ENCODE measurements around the gene SYTL3.
A peak's percentile ranks its signal among the peaks of the same experiment; 100 is the strongest.

The SYTL3 gene

DNA sequence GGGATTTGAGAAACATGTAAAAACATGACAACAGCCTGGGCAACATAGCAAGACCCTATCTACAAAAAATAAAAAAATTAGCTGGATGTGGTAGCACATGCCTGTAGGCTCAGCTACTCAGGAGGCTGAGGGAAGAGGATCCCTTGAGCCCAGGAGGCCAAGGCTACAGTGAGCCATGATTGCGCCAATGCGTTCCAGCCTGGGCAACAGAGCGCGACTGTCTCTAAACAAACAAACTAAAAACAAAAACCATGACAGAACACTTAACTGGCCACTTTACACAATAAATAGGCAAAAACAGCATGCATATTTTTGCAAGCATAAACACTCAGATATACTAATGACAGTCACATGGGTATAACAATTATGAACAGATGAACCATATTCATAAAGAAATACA is 60.0 kb downstream of the SYTL3 start:
- DNase-seq (ENCODE audit: insufficient read length) (no peak), FAIRE-seq (no peak)
- TF ChIP-seq TAF1 (IDR thresholded peaks at IDR 0.05; ENCODE audit: borderline replicate concordance, low read depth, low read length) (no peak), POLR2A (IDR thresholded peaks at IDR 0.05; ENCODE audit: low read depth, low read length) (no peak), POLR2AphosphoS5 (IDR thresholded peaks at IDR 0.05; ENCODE audit: low read depth, low read length) (no peak)

DNA sequence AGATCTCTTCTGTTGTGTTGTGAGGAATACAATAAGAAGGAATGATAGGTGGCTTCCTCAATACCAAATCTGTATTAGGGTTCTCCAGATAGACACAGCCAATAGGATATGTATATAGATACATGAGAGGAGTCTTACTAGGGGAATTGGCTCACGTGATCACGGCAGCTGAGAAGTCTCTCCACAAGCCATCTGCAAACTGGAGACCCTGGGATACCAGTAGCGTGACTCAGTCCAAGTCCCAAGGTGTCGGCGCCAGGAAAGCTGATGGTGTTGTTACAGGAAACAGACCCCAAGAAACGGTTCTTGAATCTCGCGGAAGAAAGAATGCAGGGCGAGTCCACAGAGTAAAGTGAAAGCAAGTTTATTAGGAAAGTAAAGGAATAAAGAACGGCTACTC is 61.4 kb downstream of the SYTL3 start:
- FAIRE-seq (no peak), DNase-seq (ENCODE audit: insufficient read length) (no peak)
- TF ChIP-seq POLR2A (IDR thresholded peaks at IDR 0.05; ENCODE audit: low read depth, low read length): no peak
- no peak for TF ChIP-seq TAF1 (IDR thresholded peaks at IDR 0.05; ENCODE audit: borderline replicate concordance, low read depth, low read length)
- no peak for TF ChIP-seq POLR2AphosphoS5 (IDR thresholded peaks at IDR 0.05; ENCODE audit: low read depth, low read length)

DNA sequence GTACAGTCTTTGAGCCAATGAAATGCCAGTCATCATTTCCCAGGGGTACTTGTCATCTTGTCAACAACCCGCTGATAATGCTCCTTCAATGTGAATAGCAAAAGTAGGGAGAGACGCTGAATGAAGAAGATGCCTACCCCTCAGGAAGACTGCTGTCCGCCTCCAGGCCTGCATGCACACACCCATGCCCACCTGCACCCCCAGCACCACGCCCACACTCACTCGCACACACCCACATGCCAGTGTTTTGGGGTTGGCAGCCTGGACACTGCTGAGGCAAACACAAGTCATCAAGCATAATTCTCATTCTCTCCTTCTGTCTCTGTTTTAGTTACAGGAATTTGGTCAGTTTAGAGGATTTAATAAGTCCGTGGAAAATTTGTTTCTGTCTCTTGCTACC is 63.6 kb downstream of the SYTL3 start:
- DNase-seq (ENCODE audit: insufficient read length) (no peak), FAIRE-seq (no peak)
- TF ChIP-seq POLR2AphosphoS5 (IDR thresholded peaks at IDR 0.05; ENCODE audit: low read depth, low read length) (no peak), POLR2A (IDR thresholded peaks at IDR 0.05; ENCODE audit: low read depth, low read length) (no peak), TAF1 (IDR thresholded peaks at IDR 0.05; ENCODE audit: borderline replicate concordance, low read depth, low read length) (no peak)

DNA sequence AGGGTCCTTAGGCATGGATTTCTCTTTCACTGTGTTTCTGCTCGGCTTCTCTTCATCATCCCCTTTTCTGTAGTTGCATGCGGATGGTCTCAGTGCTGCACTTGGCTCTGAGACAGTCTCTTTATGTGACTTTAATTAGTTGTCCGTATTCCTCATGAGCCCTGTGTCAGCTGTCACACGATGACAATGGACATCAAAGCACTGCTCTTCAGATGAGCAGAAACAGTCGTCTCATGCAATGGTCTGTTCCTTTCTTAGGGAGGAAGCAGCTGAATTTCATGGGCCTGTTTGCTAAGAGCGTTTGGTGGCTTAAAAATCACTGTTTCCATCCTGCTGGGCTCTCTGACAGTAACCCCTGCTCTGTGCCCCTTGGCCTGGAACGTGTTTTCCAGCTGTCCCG is 64.9 kb downstream of the SYTL3 start:
- no peak for DNase-seq (ENCODE audit: insufficient read length)
- TF ChIP-seq POLR2A (IDR thresholded peaks at IDR 0.05; ENCODE audit: low read depth, low read length): no peak
- TF ChIP-seq TAF1 (IDR thresholded peaks at IDR 0.05; ENCODE audit: borderline replicate concordance, low read depth, low read length): no peak
- no peak for TF ChIP-seq POLR2AphosphoS5 (IDR thresholded peaks at IDR 0.05; ENCODE audit: low read depth, low read length)
- peak; percentile 51 for FAIRE-seq

DNA sequence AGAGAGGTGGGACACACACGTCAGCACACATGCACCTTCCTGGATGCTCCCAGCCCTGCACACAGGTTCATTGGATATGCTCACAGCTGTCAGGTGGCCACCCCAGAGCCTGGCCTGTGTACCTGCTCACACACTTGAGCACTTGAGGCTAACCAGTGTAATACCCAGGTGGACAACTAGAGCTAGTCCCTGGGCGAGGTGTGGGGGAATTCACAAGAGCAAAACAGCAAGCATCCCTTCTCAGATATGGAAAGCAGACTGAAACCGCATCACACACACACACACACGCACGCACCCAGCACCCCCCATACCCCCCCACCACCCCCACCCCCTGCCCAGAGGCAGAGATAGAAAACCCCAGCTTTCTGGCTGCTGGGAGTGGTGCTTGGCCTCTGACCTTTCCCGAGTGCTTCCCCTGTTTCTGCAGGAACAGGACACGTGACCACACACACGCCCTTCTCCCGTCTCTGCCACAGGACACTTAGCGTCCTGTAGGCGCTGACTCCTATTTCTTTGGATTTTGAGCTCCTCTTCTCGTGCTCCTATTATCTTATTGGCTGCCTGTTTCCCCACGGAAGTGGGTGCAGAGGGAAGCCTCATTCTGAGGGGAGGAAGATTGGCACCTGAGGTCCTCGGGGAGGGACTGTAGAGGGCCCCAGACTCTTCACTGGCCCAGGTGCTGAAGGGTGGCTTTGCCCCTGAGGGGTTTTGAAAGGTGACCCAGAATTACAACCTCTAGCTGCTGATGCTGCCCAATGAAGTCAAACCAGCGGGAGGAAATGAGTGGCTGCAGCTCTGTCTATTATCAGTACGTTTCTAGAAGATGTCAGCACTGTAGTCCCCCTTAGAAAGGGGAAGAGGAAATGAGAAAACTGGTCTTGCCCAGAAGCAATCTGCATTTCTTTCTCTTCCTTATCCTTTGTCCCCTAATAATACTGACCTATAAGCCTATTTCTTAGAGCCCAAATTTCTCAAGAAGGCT is 65.8 kb downstream of the SYTL3 start:
- TF ChIP-seq POLR2A (IDR thresholded peaks at IDR 0.05; ENCODE audit: low read depth, low read length): no peak
- TF ChIP-seq TAF1 (IDR thresholded peaks at IDR 0.05; ENCODE audit: borderline replicate concordance, low read depth, low read length): no peak
- no peak for TF ChIP-seq POLR2AphosphoS5 (IDR thresholded peaks at IDR 0.05; ENCODE audit: low read depth, low read length)
- DNase-seq (ENCODE audit: insufficient read length) (peak; percentile 47), FAIRE-seq (peak; percentile 89)

DNA sequence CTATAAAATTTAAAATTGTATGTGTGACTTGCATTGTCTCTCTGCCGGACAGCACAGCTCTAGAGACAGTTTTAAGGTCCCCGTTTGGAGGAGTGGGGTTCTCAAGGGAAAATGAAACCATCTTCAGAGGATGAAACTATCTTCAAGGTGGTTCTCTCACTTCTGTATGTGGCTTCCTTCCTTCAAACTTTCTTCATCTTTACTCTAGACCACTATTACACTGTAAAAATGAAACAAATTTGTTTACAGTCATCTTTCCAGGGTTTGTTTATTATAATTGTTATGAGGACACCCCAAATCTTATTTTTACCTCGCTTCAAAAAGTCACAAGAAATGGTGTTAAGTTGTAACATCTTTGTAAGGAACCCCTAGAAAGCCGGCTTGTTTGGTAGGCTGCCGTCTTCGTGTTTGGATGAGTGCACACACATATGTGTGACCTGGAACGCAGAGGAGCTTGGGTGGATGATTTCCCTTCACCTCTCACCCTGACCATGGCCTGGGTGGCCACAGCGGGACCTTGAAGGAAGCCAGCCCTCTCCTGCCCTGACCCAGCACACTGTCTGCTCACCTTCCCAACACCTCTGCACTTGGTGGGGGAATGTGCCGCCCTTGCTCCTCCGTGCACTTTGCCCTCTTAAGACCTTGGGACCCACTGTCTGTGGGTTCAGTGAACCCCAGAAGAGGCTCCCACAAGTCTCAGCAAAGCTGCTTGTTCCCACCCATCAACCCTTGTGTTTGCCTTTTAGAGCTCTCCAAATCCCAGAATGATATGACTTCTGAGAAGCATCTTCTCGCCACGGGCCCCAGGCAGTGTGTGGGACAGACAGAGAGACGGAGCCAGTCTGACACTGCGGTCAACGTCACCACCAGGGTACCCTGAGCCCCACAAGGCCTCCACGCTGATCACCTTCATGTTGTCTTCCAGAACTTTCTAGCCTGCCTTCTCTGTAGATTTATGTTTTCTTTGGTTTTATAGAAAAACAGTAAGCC is 67.8 kb downstream of the SYTL3 start:
- peak; percentile 77 for FAIRE-seq
- no peak for DNase-seq (ENCODE audit: insufficient read length)

DNA sequence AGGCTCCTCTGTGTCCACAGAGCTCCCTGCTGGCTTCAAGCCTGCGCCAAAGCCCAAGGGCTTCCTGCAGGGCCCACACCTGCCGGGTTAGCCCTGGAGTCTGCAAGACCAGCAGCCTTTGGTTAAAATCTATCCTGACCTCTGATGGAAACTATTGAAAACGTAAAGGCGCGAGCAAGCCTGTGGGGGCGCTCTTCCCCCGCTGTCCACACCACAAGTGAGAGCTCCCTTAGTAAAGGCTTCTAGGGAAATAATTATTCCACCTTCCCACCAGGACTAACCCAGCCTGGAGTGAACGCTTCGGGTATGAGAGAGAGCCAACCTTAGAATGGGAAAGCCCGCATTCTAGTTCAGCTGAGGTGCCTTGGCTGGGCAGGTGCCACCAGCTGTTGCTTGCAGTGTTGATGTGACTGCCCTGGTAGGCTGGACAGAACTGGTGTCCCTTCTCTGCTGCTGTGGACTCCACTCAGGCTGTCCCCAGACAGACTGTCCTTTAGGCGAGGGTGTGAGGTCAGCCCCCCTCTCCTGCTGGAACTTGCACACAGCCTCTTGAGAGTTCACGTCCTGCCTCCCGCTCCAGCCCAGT is 68.7 kb downstream of the SYTL3 start:
- FAIRE-seq (peak; percentile 87), DNase-seq (ENCODE audit: insufficient read length) (no peak)
- TF ChIP-seq TAF1 (IDR thresholded peaks at IDR 0.05; ENCODE audit: borderline replicate concordance, low read depth, low read length) (no peak), POLR2A (IDR thresholded peaks at IDR 0.05; ENCODE audit: low read depth, low read length) (no peak), POLR2AphosphoS5 (IDR thresholded peaks at IDR 0.05; ENCODE audit: low read depth, low read length) (no peak)

More for the DNA sequence above, 67.8 kb downstream of the SYTL3 start:
- TF ChIP-seq TAF1 (IDR thresholded peaks at IDR 0.05; ENCODE audit: borderline replicate concordance, low read depth, low read length) (no peak), POLR2AphosphoS5 (IDR thresholded peaks at IDR 0.05; ENCODE audit: low read depth, low read length) (no peak), POLR2A (IDR thresholded peaks at IDR 0.05; ENCODE audit: low read depth, low read length) (no peak)

DNA sequence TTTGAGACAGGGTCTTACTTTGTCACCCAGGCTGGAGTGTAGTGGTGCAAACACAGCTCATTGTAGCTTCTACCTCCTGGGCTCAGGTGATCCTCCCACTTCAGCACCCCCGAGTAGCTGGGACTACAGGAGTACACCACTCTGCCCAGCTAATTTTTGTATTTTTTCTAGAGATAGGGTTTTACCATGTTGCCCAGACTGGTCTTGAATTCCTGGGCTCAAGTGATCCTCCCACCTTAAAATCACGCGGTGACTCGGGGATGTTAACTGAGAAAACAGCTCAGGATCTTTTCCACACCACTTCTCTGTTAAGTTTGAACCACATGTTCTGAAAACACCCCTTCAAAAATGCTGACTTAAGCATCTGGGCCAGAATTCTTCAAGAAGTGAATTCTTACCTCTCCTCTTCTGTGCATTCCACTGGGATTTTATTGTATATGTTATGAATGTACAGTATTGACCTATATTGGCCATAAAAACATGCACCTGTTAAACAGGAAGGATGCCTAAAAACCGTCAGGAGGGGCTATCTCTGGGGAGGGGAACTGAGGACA is 72.4 kb downstream of the SYTL3 start:
- TF ChIP-seq POLR2A (IDR thresholded peaks at IDR 0.05; ENCODE audit: low read depth, low read length) (no peak), TAF1 (IDR thresholded peaks at IDR 0.05; ENCODE audit: borderline replicate concordance, low read depth, low read length) (no peak), POLR2AphosphoS5 (IDR thresholded peaks at IDR 0.05; ENCODE audit: low read depth, low read length) (no peak)
- DNase-seq (ENCODE audit: insufficient read length) (no peak), FAIRE-seq (no peak)

DNA sequence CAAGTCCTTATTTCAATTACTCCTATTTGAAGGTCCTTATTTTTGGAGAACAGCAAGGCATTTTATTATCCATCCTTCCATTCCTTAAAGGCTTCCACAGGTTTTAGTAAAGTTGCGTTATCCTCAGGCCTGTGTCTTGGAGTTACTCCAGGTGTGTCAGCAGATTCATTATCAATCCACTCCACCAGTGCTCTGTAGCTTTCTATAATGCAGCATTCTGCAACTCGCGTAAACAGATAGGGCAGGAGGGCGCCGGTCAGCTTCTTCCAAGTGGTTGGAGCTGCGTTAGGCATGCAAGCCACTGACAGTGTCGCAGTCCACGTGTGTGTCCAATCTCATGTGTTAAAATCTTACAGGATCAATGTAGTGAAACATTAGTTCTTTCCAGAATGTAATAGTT is 75.8 kb downstream of the SYTL3 start:
- FAIRE-seq: no peak
- TF ChIP-seq POLR2AphosphoS5 (IDR thresholded peaks at IDR 0.05; ENCODE audit: low read depth, low read length): no peak
- no peak for TF ChIP-seq POLR2A (IDR thresholded peaks at IDR 0.05; ENCODE audit: low read depth, low read length)
- TF ChIP-seq TAF1 (IDR thresholded peaks at IDR 0.05; ENCODE audit: borderline replicate concordance, low read depth, low read length): no peak

DNA sequence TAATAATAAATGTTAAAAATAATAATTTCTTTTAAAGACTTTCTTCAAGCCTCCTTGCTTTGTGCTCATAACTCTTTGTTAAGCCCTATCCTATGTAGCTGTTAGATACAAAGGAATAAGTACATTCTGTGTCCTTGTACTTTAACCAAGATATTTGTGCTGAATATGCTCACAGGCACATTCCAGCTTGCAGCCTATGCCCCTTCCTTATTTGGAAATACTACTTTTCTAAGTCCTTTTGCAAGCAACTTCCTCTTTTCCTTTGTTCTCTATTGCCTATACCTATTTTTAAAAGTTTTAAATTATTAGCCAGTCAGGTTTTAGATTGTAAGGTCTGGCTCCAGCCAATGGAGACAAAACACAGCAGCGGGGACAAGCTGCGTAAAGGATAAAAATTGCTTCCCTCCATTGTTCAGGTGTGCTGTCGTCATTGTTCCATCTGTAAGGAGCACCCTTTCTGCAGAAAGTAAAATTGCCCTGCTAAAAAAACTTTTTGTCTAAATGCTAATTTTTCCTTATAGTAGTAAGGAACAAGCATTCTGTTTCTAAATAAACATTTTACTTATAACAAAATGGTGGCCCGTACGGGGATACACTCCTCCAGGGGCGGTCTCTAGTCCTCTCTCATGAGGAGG is 80.2 kb downstream of the SYTL3 start:
- TF ChIP-seq POLR2AphosphoS5 (IDR thresholded peaks at IDR 0.05; ENCODE audit: low read depth, low read length) (no peak), TAF1 (IDR thresholded peaks at IDR 0.05; ENCODE audit: borderline replicate concordance, low read depth, low read length) (no peak), POLR2A (IDR thresholded peaks at IDR 0.05; ENCODE audit: low read depth, low read length) (no peak)
- no peak for FAIRE-seq
- DNase-seq (ENCODE audit: insufficient read length): no peak

More for the DNA sequence above, 75.8 kb downstream of the SYTL3 start:
- no peak for DNase-seq (ENCODE audit: insufficient read length)

Measured in GM12892 (cell line).